Body of pancreas (tissue), 4 donors: Measurements from ENCODE around the gene PRRC2A.

Source experiments
- POLR2A ChIP-seq, 3 donors: fragments of 450-650 bp; IDR thresholded peaks; one replicate each; pipeline ENCODE4 v1.6.1; 2016; ENCODE audit warnings: antibody characterized with exemption in 3 of 3, mild to moderate bottlenecking in 2 of 3
- TF ChIP-seq, protein P1 (sequence below), 7 experiments: fragments of 450-650 bp in 4 of 7; fragments of 200-600 bp in 3 of 7; sonication (generic) in 3 of 7; IDR thresholded peaks; one replicate each; pipeline ENCODE4 v1.5.1; 2016 to 2019; ENCODE audit warnings: antibody characterized with exemption in 7 of 7

DNA sequence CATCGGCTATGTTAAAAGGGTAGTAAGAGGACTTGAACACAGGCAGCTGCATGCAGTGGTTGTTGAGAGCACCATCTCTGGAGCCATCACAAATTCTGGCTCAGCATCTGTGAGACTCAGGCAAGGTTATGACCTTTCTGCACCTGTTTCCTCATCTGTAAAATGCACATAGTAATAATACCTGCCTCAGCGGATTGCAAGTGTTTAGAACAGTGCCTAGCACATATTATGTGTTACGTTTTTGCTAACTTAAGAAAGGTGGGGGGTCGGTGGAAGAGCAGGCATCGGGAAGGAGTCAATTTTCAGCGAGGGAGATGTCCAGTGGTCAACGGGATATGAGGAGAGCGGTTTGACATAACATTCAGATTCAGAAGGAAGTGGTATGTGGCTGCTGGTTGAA, 57.4 kb downstream of the PRRC2A start:
- TF ChIP-seq, protein P1, sequence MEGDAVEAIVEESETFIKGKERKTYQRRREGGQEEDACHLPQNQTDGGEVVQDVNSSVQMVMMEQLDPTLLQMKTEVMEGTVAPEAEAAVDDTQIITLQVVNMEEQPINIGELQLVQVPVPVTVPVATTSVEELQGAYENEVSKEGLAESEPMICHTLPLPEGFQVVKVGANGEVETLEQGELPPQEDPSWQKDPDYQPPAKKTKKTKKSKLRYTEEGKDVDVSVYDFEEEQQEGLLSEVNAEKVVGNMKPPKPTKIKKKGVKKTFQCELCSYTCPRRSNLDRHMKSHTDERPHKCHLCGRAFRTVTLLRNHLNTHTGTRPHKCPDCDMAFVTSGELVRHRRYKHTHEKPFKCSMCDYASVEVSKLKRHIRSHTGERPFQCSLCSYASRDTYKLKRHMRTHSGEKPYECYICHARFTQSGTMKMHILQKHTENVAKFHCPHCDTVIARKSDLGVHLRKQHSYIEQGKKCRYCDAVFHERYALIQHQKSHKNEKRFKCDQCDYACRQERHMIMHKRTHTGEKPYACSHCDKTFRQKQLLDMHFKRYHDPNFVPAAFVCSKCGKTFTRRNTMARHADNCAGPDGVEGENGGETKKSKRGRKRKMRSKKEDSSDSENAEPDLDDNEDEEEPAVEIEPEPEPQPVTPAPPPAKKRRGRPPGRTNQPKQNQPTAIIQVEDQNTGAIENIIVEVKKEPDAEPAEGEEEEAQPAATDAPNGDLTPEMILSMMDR (IDR thresholded peaks at IDR 0.05): no peak
- no peak for TF ChIP-seq POLR2A (IDR thresholded peaks at IDR 0.05)
